GM13977 (cell line): ENCODE data around the gene LRRC9.

Experiments
- DNase-seq: peaks from one replicate; pipeline ENCODE4 v3.0.0; 2012; ENCODE audit warnings: low spot score
- in situ Hi-C: fragments of 300-500 bp; cut with MboI; formaldehyde crosslinking; loops from one replicate; pipeline ENCODE4 v1.12.0; 2022; ENCODE audit warnings: low sequenced_read_pairs, low pct_unique_long_range_greater_than_20kb, mixed read lengths, inconsistent platforms; ENCODE audit not compliant: unreplicated experiment
- TF ChIP-seq, protein P1 (sequence below): IDR thresholded peaks from 2 replicates; pipeline ENCODE4 v1.5.1; 2012; ENCODE audit warnings: mild to moderate bottlenecking, control low read depth; ENCODE audit not compliant: insufficient read depth; ENCODE audit errors: extremely low read depth, missing control alignments

LRRC9 gene

GRCh38 chr14:60079723-60080122, 159.8 kb downstream of the LRRC9 start:
- in situ Hi-C loops = no loop called here
- TF ChIP-seq, protein P1, sequence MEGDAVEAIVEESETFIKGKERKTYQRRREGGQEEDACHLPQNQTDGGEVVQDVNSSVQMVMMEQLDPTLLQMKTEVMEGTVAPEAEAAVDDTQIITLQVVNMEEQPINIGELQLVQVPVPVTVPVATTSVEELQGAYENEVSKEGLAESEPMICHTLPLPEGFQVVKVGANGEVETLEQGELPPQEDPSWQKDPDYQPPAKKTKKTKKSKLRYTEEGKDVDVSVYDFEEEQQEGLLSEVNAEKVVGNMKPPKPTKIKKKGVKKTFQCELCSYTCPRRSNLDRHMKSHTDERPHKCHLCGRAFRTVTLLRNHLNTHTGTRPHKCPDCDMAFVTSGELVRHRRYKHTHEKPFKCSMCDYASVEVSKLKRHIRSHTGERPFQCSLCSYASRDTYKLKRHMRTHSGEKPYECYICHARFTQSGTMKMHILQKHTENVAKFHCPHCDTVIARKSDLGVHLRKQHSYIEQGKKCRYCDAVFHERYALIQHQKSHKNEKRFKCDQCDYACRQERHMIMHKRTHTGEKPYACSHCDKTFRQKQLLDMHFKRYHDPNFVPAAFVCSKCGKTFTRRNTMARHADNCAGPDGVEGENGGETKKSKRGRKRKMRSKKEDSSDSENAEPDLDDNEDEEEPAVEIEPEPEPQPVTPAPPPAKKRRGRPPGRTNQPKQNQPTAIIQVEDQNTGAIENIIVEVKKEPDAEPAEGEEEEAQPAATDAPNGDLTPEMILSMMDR = no peak
- no peak for DNase-seq

DNA sequence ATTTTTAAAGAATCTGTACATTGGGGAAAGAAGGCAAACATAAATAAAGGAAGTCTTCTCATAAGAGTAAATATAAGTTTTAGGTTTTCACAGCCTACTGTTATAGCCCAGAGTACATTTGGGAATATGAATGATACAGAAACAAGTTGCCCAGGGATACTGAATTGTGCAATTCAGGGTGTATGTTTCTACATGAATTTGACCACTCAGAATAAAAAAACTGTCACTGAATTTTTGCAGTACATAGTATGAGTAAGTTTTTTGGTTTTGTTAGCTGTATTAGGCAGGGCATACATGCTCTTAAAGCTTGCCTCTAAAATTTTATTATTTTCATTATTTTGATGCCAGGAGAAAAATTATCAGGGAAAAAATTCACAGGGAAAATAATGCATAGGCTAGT, 165.1 kb downstream of the LRRC9 start:
- no peak for DNase-seq
- in situ Hi-C loops = no loop called here
- TF ChIP-seq, protein P1 = no peak

DNA sequence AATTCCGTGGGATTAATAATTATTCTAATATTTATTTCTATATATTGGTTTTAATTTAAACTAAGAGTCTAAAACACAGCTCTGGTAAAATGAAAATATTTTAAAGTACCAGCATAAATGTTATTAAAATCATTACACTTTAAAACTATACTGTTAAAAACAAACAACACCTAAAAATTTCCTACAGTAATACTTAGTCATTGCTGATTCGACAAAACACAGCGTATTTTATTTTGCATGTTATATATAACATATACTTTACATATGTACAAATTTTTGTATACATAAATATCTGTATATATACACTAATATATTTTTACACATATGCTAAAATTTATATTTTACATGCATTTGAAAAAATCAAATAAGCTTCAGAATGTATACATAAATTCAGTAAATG, 165.7 kb downstream of the LRRC9 start:
- TF ChIP-seq, protein P1 = no peak
- no peak for DNase-seq
- in situ Hi-C loops = no loop called here

GRCh38 chr14:60087668-60088067, 167.7 kb downstream of the LRRC9 start:
- DNase-seq = no peak
- TF ChIP-seq, protein P1 = no peak
- in situ Hi-C loops = no loop called here

DNA sequence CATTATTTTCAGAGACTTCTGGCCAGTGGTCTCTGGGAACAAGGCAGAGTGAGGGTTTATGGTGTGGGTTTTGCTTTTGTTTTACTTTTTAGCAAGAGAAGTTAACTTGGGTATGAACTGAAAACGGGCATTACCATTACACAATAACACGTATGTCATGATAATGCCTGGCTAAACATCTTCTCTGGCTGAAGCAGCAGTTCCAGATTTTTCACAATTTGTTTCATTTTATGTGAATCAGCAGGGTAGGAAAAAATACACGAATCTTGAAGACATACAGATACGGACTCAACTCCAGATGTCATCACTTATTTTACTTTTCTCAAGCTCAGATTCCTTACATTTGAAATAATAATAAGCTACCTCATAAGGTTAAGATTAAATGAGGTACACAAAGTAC, 169.3 kb downstream of the LRRC9 start:
- TF ChIP-seq, protein P1 = no peak
- in situ Hi-C loops = no loop called here
- DNase-seq = no peak

DNA sequence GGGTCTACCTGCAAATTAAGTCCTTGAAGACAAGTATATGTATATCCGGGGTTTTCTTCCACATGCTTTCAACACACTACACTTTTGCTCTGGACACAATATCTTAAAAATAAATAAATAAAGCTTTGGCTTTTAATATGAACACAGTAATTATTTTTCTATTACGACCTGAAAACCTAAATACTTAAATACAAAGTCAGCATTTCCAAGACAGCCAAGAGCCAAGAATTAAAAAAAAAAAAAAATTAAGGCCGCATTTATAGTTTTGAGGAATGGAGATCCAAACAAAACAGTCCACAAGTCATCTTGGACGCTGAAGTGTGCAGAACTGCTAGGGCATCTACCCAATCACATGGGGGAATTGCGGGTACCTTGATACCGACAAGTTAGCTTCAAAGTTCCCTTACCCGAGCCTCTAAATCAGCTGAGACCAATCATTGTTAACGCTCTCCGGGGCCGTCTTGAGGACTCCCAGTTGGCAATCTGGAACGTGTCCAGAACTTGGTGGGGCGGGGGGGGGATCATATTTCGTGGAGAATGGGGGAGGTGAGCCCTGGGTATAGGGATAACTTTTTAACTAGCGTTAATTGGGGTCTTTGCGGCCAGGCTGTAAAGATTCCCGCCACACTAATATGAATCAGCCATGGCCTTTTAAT, 171.0 kb downstream of the LRRC9 start:
- DNase-seq = peak; percentile 29
- in situ Hi-C loops = no loop called here
- TF ChIP-seq, protein P1 = no peak
